ENCODE data around the gene BAIAP2L1. TPM values are rescaled to one million over a fixed set of nuclear protein-coding genes. Genes with fewer than 3 reads are reported as not detected.

BAIAP2L1 gene
- total and polyA plus RNA-seq, 9 of the 15 experiments (the other 6 are each of a cell fraction or from before 2014, with no cell fraction given) = 4.2 to 29.8 (median 15.5) TPM

GRCh38 chr7:98319176-98319575, 81.7 kb downstream of the BAIAP2L1 start:
- Histone ChIP-seq H3K79me2 (ENCODE audit: control insufficient read depth, insufficient read depth, low read length) (no peaks in the 10 kb centered on the region), H3K4me2 (ENCODE audit: insufficient read depth, low read length) (no peak overlapping the region), H3K27me3 (ENCODE audit: control insufficient read depth in 2 of 2, insufficient read depth in 2 of 2, low read length in 2 of 2) (peaks cover 13 to 27% of the 10 kb centered on the region in 2 experiments), H3K4me3 (no peak overlapping the region), H3K9me3 (replicated peaks; ENCODE audit: control insufficient read depth, insufficient read depth, low read depth, low read length) (peaks cover 2% of the 10 kb centered on the region; the same call in 1 of the 2 replicates), H2AFZ (ENCODE audit: low read depth, low read length) (no peak overlapping the region), H3K4me1 (replicated peaks in 1 of 2; ENCODE audit: control insufficient read depth in 2 of 2, insufficient read depth in 2 of 2, low read length in 2 of 2) (peaks cover 0 to 8% of the 10 kb centered on the region in 2 experiments; a peak in 2 of 5 replicates), H3K36me3 (ENCODE audit: control insufficient read depth, insufficient read depth, low read length) (peaks cover 14% of the 10 kb centered on the region), H3K9me1 (ENCODE audit: control insufficient read depth, insufficient read depth, low read length) (no peaks in the 10 kb centered on the region), H3K9ac (ENCODE audit: insufficient read depth in 1 of 2, low read depth in 2 of 2, low read length in 2 of 2) (no peak overlapping the region), H4K20me1 (replicated peaks; ENCODE audit: control insufficient read depth, insufficient read depth, low read length) (0 out of 2 replicates have a peak, but pooled peaks cover 7% of the 10 kb centered on the region), H3K27ac (ENCODE audit: extremely low read depth, low read depth, low read length) (no peak overlapping the region)
- CTCF ChIA-PET (ENCODE audit: low intra/inter-chr PET ratio) = no interaction called here
- ATAC-seq = no peak
- POLR2A ChIA-PET = interaction anchor here (2.0 kb wide), 1 partner anchor 10 kb away, joined by 7 read pairs; no protein-coding TSS in a partner anchor
- in situ Hi-C loops (cut with MboI) (no loop called here), intact Hi-C loops (cut with micrococcal nuclease) (no loop called here)
- no peak for FAIRE-seq
- WGBS (ENCODE audit: insufficient coverage, low coverage, missing lambda C conversion rate) = 46% methylated on average over 9 of the region's 9 CpGs
- TF ChIP-seq ARHGAP35 (IDR thresholded peaks at IDR 0.05; ENCODE audit: partially characterized antibody) (no peak), MCM7 (IDR thresholded peaks at IDR 0.05) (no peak), HNRNPUL1 (IDR thresholded peaks at IDR 0.05; ENCODE audit: low read length) (no peak), HDAC2 (IDR thresholded peaks at IDR 0.05) (no peak), POLR2AphosphoS2 (IDR thresholded peaks at IDR 0.05; ENCODE audit: low read length) (no peak), CAMTA2 (CRISPR knock-in tag; conservative IDR thresholded peaks at IDR 0.05) (no peak), ELF4 (CRISPR knock-in tag; IDR thresholded peaks at IDR 0.05) (no peak), GATAD2B (IDR thresholded peaks at IDR 0.05; ENCODE audit: borderline replicate concordance) (no peak), SFPQ (IDR thresholded peaks at IDR 0.05; ENCODE audit: low read depth, low read length) (no peak), HIVEP1 (CRISPR knock-in tag; IDR thresholded peaks at IDR 0.05) (no peak), JUN (IDR thresholded peaks at IDR 0.05; ENCODE audit: borderline replicate concordance, low read depth, low read length) (no peak), JUN (CRISPR knock-in tag; IDR thresholded peaks at IDR 0.05; ENCODE audit: borderline replicate concordance) (no peak)
- DNase-seq (ENCODE audit: extremely low read depth in 1 of 4, low spot score in 3 of 4) = no peak
- BruUV-seq (replicated peaks) = no TSS peak
